ENCODE results near the gene LCN1.

GRCh38 chr9:135562235-135562745, 41.0 kb downstream of the LCN1 start:
- no peak for TF ChIP-seq CTCF (IDR thresholded peaks at IDR 0.05; ENCODE audit: low read depth, low read length, poor library complexity, severe bottlenecking)
- no peak for TF ChIP-seq EZH2phosphoT487 (IDR thresholded peaks at IDR 0.05; ENCODE audit: borderline replicate concordance, low read length)

Measured in DOHH2 (cell line).